ENCODE results near the gene KIAA0753.
"Not testable (repeated sequence)": the region's sequence is repeated elsewhere in the genome, so short reads cannot be mapped to it uniquely, and the experiment has no call there.

KIAA0753 gene

DNA sequence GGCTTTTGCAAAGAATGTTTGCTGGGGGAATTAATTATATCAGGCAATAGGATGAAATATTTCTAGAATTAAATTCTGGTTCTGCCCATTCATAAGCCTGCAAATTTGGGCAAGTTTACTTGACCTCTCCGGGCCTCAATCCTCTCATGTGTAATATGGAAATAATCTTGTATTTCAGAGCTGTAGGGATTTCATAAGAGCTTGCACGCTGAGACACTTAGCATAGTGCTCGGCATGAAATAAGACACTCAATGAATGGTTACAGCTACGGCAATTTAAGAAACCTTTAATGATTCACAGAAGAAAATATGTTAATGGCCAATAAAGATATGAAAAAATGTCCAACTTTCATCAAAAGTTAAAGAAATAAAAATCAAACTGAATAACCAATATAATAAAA is 43.6 kb downstream of the KIAA0753 start:
- Histone ChIP-seq H3K79me2 (ENCODE audit: control insufficient read depth, insufficient read depth, low read length, poor library complexity) (no peaks in the 10 kb centered on the region), H4K8ac (ENCODE audit: low read depth, low read length) (no peak overlapping the region), H3K36me3 (ENCODE audit: control insufficient read depth in 1 of 2, insufficient read depth in 2 of 2, low read length in 2 of 2) (peaks cover 10 to 23% of the 10 kb centered on the region in 2 experiments), H2AFZ (ENCODE audit: insufficient read depth, low read length, poor library complexity) (no peak overlapping the region), H3K14ac (ENCODE audit: low read length) (no peak overlapping the region), H3K4ac (ENCODE audit: low read depth, low read length) (no peak overlapping the region), H4K91ac (ENCODE audit: low read depth, low read length) (no peak overlapping the region), H3K4me2 (ENCODE audit: low read length) (no peak overlapping the region), H3K9me3 (ENCODE audit: insufficient read depth, low read depth, low read length) (no peaks in the 10 kb centered on the region), H3K9ac (ENCODE audit: low read length) (no peak overlapping the region), H2BK5ac (ENCODE audit: low read depth, low read length, poor library complexity) (no peak overlapping the region), H4K12ac (ENCODE audit: low read depth, low read length) (no peak overlapping the region), H3K79me1 (ENCODE audit: low read length) (no peaks in the 10 kb centered on the region), H3K23ac (ENCODE audit: low read length) (no peak overlapping the region), H2AK5ac (ENCODE audit: low read length) (no peak overlapping the region), H3K18ac (ENCODE audit: low read length) (no peak overlapping the region), H3K4me3 (ENCODE audit: low read depth, low read length) (no peak overlapping the region), H3K4me1 (ENCODE audit: control insufficient read depth in 1 of 2, insufficient read depth in 2 of 2, low read length in 2 of 2) (no peaks in the 10 kb centered on the region), H3K27ac (ENCODE audit: low read depth, low read length) (no peak overlapping the region), H3K27me3 (ENCODE audit: insufficient read depth, low read length) (no peaks in the 10 kb centered on the region), H2BK12ac (ENCODE audit: low read length) (no peak overlapping the region), H2BK120ac (ENCODE audit: insufficient read depth, low read length, poor library complexity) (no peak overlapping the region)
- DNase-seq, result no peak
- WGBS (ENCODE audit: extremely low coverage, insufficient coverage, insufficient read length), result no CpG with 5 or more reads among the region's 4 CpGs

DNA sequence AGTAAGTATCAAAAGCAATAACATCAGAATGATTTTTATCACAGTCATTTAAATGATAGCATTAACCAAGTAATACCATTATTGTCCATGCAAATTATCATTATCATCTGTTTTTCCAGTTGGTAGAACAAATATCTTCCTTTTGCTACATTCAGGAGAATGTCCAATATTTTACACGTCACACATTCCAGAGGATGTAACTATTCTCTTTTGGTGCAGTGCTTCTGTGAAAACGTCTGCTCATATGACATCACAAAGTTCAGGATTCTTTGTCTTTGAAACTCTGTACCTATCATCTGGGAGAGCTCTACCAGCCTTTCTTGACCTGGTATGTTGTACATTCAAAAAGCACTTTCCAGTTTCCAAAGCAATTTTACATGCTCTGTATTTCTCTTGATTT is 44.0 kb downstream of the KIAA0753 start:
- H3K27ac ChIP-seq (ENCODE audit: low read depth, low read length), result no peak overlapping the region
- H2BK5ac ChIP-seq (ENCODE audit: low read depth, low read length, poor library complexity), result no peak overlapping the region
- H3K9ac ChIP-seq (ENCODE audit: low read length), result no peak overlapping the region
- H3K36me3 ChIP-seq (ENCODE audit: control insufficient read depth in 1 of 2, insufficient read depth in 2 of 2, low read length in 2 of 2), result peaks cover 13 to 27% of the 10 kb centered on the region in 2 experiments
- no peak overlapping the region for H3K23ac ChIP-seq (ENCODE audit: low read length)
- H3K4ac ChIP-seq (ENCODE audit: low read depth, low read length), result no peak overlapping the region
- no peak overlapping the region for H2AFZ ChIP-seq (ENCODE audit: insufficient read depth, low read length, poor library complexity)
- no peak overlapping the region for H3K4me2 ChIP-seq (ENCODE audit: low read length)
- DNase-seq, result peak in 1 of 2 donors; percentile 25
- H3K18ac ChIP-seq (ENCODE audit: low read length), result no peak overlapping the region
- H3K27me3 ChIP-seq (ENCODE audit: insufficient read depth, low read length), result no peaks in the 10 kb centered on the region
- WGBS (ENCODE audit: extremely low coverage, insufficient coverage, insufficient read length), result no CpG with 5 or more reads among the region's 2 CpGs
- no peak overlapping the region for H2AK5ac ChIP-seq (ENCODE audit: low read length)
- H4K91ac ChIP-seq (ENCODE audit: low read depth, low read length), result no peak overlapping the region
- H3K4me1 ChIP-seq (ENCODE audit: control insufficient read depth in 1 of 2, insufficient read depth in 2 of 2, low read length in 2 of 2), result no peaks in the 10 kb centered on the region
- H3K4me3 ChIP-seq (ENCODE audit: low read depth, low read length), result no peak overlapping the region
- no peak overlapping the region for H2BK120ac ChIP-seq (ENCODE audit: insufficient read depth, low read length, poor library complexity)
- no peak overlapping the region for H3K14ac ChIP-seq (ENCODE audit: low read length)
- H3K79me1 ChIP-seq (ENCODE audit: low read length), result no peaks in the 10 kb centered on the region
- no peak overlapping the region for H4K12ac ChIP-seq (ENCODE audit: low read depth, low read length)
- H2BK12ac ChIP-seq (ENCODE audit: low read length), result no peak overlapping the region
- H4K8ac ChIP-seq (ENCODE audit: low read depth, low read length), result no peak overlapping the region
- no peaks in the 10 kb centered on the region for H3K79me2 ChIP-seq (ENCODE audit: control insufficient read depth, insufficient read depth, low read length, poor library complexity)
- H3K9me3 ChIP-seq (ENCODE audit: insufficient read depth, low read depth, low read length), result no peaks in the 10 kb centered on the region

GRCh38 chr17:6596081-6596480 is 44.4 kb downstream of the KIAA0753 start:
- no CpG with 5 or more reads among the region's 7 CpGs for WGBS (ENCODE audit: extremely low coverage, insufficient coverage, insufficient read length)
- no peak overlapping the region for H3K14ac ChIP-seq (ENCODE audit: low read length)
- H3K27ac ChIP-seq (ENCODE audit: low read depth, low read length), result no peak overlapping the region
- H3K4me2 ChIP-seq (ENCODE audit: low read length), result no peak overlapping the region
- no peak overlapping the region for H2BK12ac ChIP-seq (ENCODE audit: low read length)
- H4K12ac ChIP-seq (ENCODE audit: low read depth, low read length), result no peak overlapping the region
- no peak overlapping the region for H3K9ac ChIP-seq (ENCODE audit: low read length)
- H3K4me1 ChIP-seq (ENCODE audit: control insufficient read depth in 1 of 2, insufficient read depth in 2 of 2, low read length in 2 of 2), result no peaks in the 10 kb centered on the region
- H3K27me3 ChIP-seq (ENCODE audit: insufficient read depth, low read length), result no peaks in the 10 kb centered on the region
- no peak overlapping the region for H3K4ac ChIP-seq (ENCODE audit: low read depth, low read length)
- H3K79me1 ChIP-seq (ENCODE audit: low read length), result no peaks in the 10 kb centered on the region
- no peaks in the 10 kb centered on the region for H3K79me2 ChIP-seq (ENCODE audit: control insufficient read depth, insufficient read depth, low read length, poor library complexity)
- no peak for DNase-seq
- no peak overlapping the region for H3K4me3 ChIP-seq (ENCODE audit: low read depth, low read length)
- H3K9me3 ChIP-seq (ENCODE audit: insufficient read depth, low read depth, low read length), result no peaks in the 10 kb centered on the region
- no peak overlapping the region for H2BK5ac ChIP-seq (ENCODE audit: low read depth, low read length, poor library complexity)
- H4K8ac ChIP-seq (ENCODE audit: low read depth, low read length), result no peak overlapping the region
- no peak overlapping the region for H2BK120ac ChIP-seq (ENCODE audit: insufficient read depth, low read length, poor library complexity)
- peaks cover 13 to 27% of the 10 kb centered on the region in 2 experiments for H3K36me3 ChIP-seq (ENCODE audit: control insufficient read depth in 1 of 2, insufficient read depth in 2 of 2, low read length in 2 of 2)
- no peak overlapping the region for H3K23ac ChIP-seq (ENCODE audit: low read length)
- H4K91ac ChIP-seq (ENCODE audit: low read depth, low read length), result no peak overlapping the region
- H2AFZ ChIP-seq (ENCODE audit: insufficient read depth, low read length, poor library complexity), result no peak overlapping the region
- no peak overlapping the region for H2AK5ac ChIP-seq (ENCODE audit: low read length)
- H3K18ac ChIP-seq (ENCODE audit: low read length), result no peak overlapping the region

DNA sequence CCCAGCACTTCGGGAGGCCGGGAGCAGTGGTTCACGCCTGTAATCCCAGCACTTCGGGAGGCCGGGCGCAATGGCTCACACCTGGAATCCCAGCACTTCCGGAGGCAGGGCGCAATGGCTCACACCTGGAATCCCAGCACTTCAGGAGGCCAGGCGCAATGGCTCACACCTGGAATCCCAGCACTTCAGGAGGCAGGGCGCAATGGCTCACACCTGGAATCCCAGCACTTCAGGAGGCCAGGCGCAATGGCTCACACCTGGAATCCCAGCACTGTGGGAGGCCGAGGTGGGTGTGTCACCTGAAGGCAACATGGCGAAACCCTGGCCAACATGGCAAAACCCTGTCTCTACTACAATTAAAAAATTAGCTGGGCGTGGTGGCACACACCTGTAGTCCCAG is 47.1 kb downstream of the KIAA0753 start:
- not testable (repeated sequence) for H3K27ac ChIP-seq (ENCODE audit: low read depth, low read length); H2AK5ac ChIP-seq (ENCODE audit: low read length); H3K79me2 ChIP-seq (ENCODE audit: control insufficient read depth, insufficient read depth, low read length, poor library complexity); H3K4me2 ChIP-seq (ENCODE audit: low read length); H2BK12ac ChIP-seq (ENCODE audit: low read length); H4K91ac ChIP-seq (ENCODE audit: low read depth, low read length); H3K27me3 ChIP-seq (ENCODE audit: insufficient read depth, low read length); H3K9me3 ChIP-seq (ENCODE audit: insufficient read depth, low read depth, low read length); H2AFZ ChIP-seq (ENCODE audit: insufficient read depth, low read length, poor library complexity); H3K4me1 ChIP-seq (ENCODE audit: control insufficient read depth in 1 of 2, insufficient read depth in 2 of 2, low read length in 2 of 2); H3K14ac ChIP-seq (ENCODE audit: low read length); H3K4me3 ChIP-seq (ENCODE audit: low read depth, low read length); H3K79me1 ChIP-seq (ENCODE audit: low read length); H3K4ac ChIP-seq (ENCODE audit: low read depth, low read length); H3K9ac ChIP-seq (ENCODE audit: low read length); H2BK120ac ChIP-seq (ENCODE audit: insufficient read depth, low read length, poor library complexity); H3K18ac ChIP-seq (ENCODE audit: low read length); H4K12ac ChIP-seq (ENCODE audit: low read depth, low read length); H3K23ac ChIP-seq (ENCODE audit: low read length); H2BK5ac ChIP-seq (ENCODE audit: low read depth, low read length, poor library complexity); H4K8ac ChIP-seq (ENCODE audit: low read depth, low read length)
- peak; percentile 75 to 78 for DNase-seq
- H3K36me3 ChIP-seq (ENCODE audit: control insufficient read depth in 1 of 2, insufficient read depth in 2 of 2, low read length in 2 of 2), result peaks cover 20 to 42% of the 10 kb centered on the region in 2 experiments
- WGBS (ENCODE audit: extremely low coverage, insufficient coverage, insufficient read length), result no CpG with 5 or more reads among the region's 14 CpGs
